ENCODE data around the gene KRTAP29-1.

Gene KRTAP29-1

GRCh38 chr17:41327411-41328120 is 24.9 kb upstream of the KRTAP29-1 start:
- DNase-seq, result no peak

- no peak for DNase-seq
Observed at GRCh38 chr17:41326173-41327145, 23.8 kb upstream of the KRTAP29-1 start.

- no peak for DNase-seq
Observed at GRCh38 chr17:41325611-41326010, 23.0 kb upstream of the KRTAP29-1 start.

- no peak for DNase-seq
Observed at GRCh38 chr17:41325126-41325525, 22.5 kb upstream of the KRTAP29-1 start.

GRCh38 chr17:41324180-41325075 is 21.8 kb upstream of the KRTAP29-1 start:
- peak; percentile 13 for DNase-seq

- no peak for DNase-seq
Observed at GRCh38 chr17:41322903-41323895, 20.5 kb upstream of the KRTAP29-1 start.

GRCh38 chr17:41322094-41322902 is 19.6 kb upstream of the KRTAP29-1 start:
- DNase-seq, result peak; percentile 41

GRCh38 chr17:41318231-41318630 is 15.6 kb upstream of the KRTAP29-1 start:
- DNase-seq, result no peak

GRCh38 chr17:41315814-41316445 is 13.3 kb upstream of the KRTAP29-1 start:
- DNase-seq, result no peak

- no peak for DNase-seq
Observed at GRCh38 chr17:41315204-41315794, 12.6 kb upstream of the KRTAP29-1 start, which contains the start of gene KRTAP17-1. KRTAP17-1 (minus strand) TSS chr17:41315710; CDS start chr17:41315650, 60 bp downstream.

GRCh38 chr17:41311111-41311510 is 8.5 kb upstream of the KRTAP29-1 start:
- DNase-seq, result no peak

GRCh38 chr17:41308918-41309359 is 6.3 kb upstream of the KRTAP29-1 start, which contains the start of gene KRTAP16-1:
KRTAP16-1 (minus strand) TSS chr17:41309309; CDS start chr17:41309253, 56 bp downstream.
- no peak for DNase-seq

GRCh38 chr17:41308251-41308917 is 5.7 kb upstream of the KRTAP29-1 start:
- DNase-seq, result no peak

- DNase-seq, result no peak
Observed at GRCh38 chr17:41307647-41308046, 5.0 kb upstream of the KRTAP29-1 start.

GRCh38 chr17:41304091-41304490 is 1.4 kb upstream of the KRTAP29-1 start:
- no peak for DNase-seq

- no peak for DNase-seq
Observed at GRCh38 chr17:41302981-41303380, 330 bp upstream of the KRTAP29-1 start.

- no peak for DNase-seq
Observed at GRCh38 chr17:41301204-41301790, 1.4 kb downstream of the KRTAP29-1 start.

- DNase-seq, result no peak
Observed at GRCh38 chr17:41298458-41299135, 4.1 kb downstream of the KRTAP29-1 start.

All from NCI-H526 treated with DMSO at 0.1 percent for 48 hours (cell line).